Measurements from ENCODE around the gene EEF1AKMT4.

The EEF1AKMT4 gene

GRCh38 chr3:184240384-184241140 is 8.9 kb upstream of the EEF1AKMT4 start:
- intact Hi-C loops (cut with micrococcal nuclease), result no loop called here
- Mint-ChIP-seq H3K36me3 (ENCODE audit: low read depth) (peaks cover 37% of the 10 kb centered on the region), H3K4me3 (no peak overlapping the region), H3K27ac (no peak overlapping the region), H3K9me3 (no peaks in the 10 kb centered on the region), H3K4me1 (ENCODE audit: low read depth) (peaks cover 5% of the 10 kb centered on the region), H3K27me3 (peaks cover 2% of the 10 kb centered on the region)

DNA sequence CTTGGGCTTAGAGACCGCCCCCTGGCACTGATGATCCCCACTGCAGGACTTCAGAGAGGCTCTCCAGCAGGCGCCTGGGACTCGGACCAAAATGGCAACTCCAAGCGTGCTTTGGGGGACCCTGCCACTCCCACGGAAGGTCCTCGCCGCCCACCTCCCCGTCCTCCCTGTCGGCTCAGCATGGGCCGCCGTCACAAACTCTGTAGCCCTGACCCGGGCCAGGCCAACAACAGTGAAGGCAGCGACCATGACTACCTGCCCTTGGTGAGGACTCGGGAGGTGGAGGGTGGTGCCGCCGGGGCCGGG is 8.4 kb upstream of the EEF1AKMT4 start:
- Mint-ChIP-seq H3K36me3 (ENCODE audit: low read depth) (peaks cover 43% of the 10 kb centered on the region), H3K27ac (no peak overlapping the region), H3K9me3 (no peaks in the 10 kb centered on the region), H3K27me3 (peaks cover 2% of the 10 kb centered on the region), H3K4me1 (ENCODE audit: low read depth) (peaks cover 9% of the 10 kb centered on the region), H3K4me3 (no peak overlapping the region)
- intact Hi-C loops (cut with micrococcal nuclease), result no loop called here

GRCh38 chr3:184241447-184242296 is 7.8 kb upstream of the EEF1AKMT4 start:
- H3K4me3 Mint-ChIP-seq, result no peak overlapping the region
- intact Hi-C loops (cut with micrococcal nuclease), result no loop called here
- H3K9me3 Mint-ChIP-seq, result no peaks in the 10 kb centered on the region
- H3K4me1 Mint-ChIP-seq (ENCODE audit: low read depth), result peaks cover 14% of the 10 kb centered on the region
- H3K27me3 Mint-ChIP-seq, result peaks cover 2% of the 10 kb centered on the region
- H3K36me3 Mint-ChIP-seq (ENCODE audit: low read depth), result peaks cover 43% of the 10 kb centered on the region
- H3K27ac Mint-ChIP-seq, result no peak overlapping the region

DNA sequence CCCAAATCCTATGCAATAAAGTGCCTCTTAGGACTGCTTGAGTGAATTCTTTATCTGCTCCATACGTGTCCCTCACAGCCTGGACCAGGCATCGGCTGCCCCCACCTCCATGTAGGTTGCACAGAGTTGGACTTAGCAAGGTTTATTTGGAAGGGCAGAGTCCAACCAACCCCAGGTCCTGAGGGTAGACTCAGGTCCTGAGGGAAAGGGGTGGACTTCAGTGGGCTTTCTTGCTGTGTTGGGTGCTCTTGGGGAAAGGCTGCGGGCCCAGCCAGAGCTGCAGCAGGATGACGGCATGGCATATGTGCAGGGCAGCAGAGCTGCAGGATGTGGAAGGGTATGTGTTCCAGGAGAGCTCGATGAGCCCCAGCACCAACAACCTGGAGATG is 7.2 kb upstream of the EEF1AKMT4 start:
- Mint-ChIP-seq H3K27ac (no peak overlapping the region), H3K36me3 (ENCODE audit: low read depth) (peaks cover 43% of the 10 kb centered on the region), H3K4me3 (no peak overlapping the region), H3K4me1 (ENCODE audit: low read depth) (peaks cover 21% of the 10 kb centered on the region), H3K9me3 (no peaks in the 10 kb centered on the region), H3K27me3 (peaks cover 2% of the 10 kb centered on the region)
- intact Hi-C loops (cut with micrococcal nuclease), result no loop called here

GRCh38 chr3:184248454-184249411 is 739 bp upstream of the EEF1AKMT4 start, which contains the start of gene ALG3:
Gene ALG3, minus strand, starts transcription at chr3:184248962. Its CDS starts 22 bp downstream, at chr3:184248940.
- intact Hi-C loops (cut with micrococcal nuclease), result loop anchor here (1.0 to 2.0 kb wide), 4 partner anchors 50 to 364 kb away; partner anchors contain the start of genes AP2M1, EIF2B5, PARL and PSMD2
- H3K4me1 Mint-ChIP-seq (ENCODE audit: low read depth), result peaks cover 27% of the 10 kb centered on the region
- H3K27ac Mint-ChIP-seq, result peak within 1 kb of the TSS; percentile 99
- peaks cover 31% of the 10 kb centered on the region for H3K36me3 Mint-ChIP-seq (ENCODE audit: low read depth)
- no peaks in the 10 kb centered on the region for H3K9me3 Mint-ChIP-seq
- H3K4me3 Mint-ChIP-seq, result peak within 1 kb of the TSS; percentile 93
- no peaks in the 10 kb centered on the region for H3K27me3 Mint-ChIP-seq

GRCh38 chr3:184250167-184250828 is 826 bp downstream of the EEF1AKMT4 start:
- intact Hi-C loops (cut with micrococcal nuclease), result loop anchor here (1.0 to 5.0 kb wide), 3 partner anchors 23 to 355 kb away; partner anchors contain the start of gene ABCC5
- H3K27ac Mint-ChIP-seq, result peak overlapping the region; percentile 99
- no peaks in the 10 kb centered on the region for H3K9me3 Mint-ChIP-seq
- H3K4me1 Mint-ChIP-seq (ENCODE audit: low read depth), result peaks cover 27% of the 10 kb centered on the region
- no peaks in the 10 kb centered on the region for H3K27me3 Mint-ChIP-seq
- peaks cover 15% of the 10 kb centered on the region for H3K36me3 Mint-ChIP-seq (ENCODE audit: low read depth)
- peak overlapping the region; percentile 93 for H3K4me3 Mint-ChIP-seq

DNA sequence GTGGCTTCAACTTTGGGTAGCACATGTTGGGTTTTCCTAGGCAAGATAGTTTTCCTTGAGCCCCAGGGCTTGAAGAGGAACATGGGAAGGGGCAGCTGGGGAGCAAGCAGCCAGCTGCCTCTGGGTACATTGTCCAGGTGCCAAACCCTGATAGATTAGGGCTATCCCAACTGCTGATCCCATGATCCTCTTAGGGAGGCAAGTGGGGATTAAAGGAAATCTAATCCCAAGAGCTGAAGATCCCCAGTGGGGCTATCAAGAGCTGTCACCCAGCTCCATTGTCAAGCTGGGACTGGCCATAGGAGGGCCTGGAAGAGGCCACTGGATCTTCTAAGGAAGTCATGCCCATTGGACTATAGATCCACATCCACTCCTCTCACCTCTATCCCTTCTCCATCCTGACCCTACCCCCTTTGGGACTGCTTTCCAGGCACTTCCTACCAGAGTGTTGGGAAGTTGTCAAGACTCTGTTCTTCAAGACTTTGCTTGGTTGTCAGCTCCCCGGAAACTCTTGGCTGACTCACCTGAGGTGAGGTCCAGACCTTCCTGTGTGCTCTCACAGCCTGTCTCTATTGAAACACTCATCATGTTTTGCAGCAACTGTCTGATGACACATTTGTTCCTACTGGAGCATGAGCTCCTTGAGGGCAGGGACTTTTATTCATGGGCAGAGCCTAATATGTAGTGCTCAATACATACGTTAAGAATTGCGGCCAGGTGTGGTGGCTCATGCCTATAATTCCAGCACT is 6.0 kb downstream of the EEF1AKMT4 start:
- Mint-ChIP-seq H3K27me3 (peaks cover 27% of the 10 kb centered on the region), H3K27ac (no peak overlapping the region), H3K9me3 (no peaks in the 10 kb centered on the region), H3K4me3 (no peak overlapping the region), H3K36me3 (ENCODE audit: low read depth) (peaks cover 16% of the 10 kb centered on the region), H3K4me1 (ENCODE audit: low read depth) (peaks cover 9% of the 10 kb centered on the region)
- intact Hi-C loops (cut with micrococcal nuclease), result no loop called here

DNA sequence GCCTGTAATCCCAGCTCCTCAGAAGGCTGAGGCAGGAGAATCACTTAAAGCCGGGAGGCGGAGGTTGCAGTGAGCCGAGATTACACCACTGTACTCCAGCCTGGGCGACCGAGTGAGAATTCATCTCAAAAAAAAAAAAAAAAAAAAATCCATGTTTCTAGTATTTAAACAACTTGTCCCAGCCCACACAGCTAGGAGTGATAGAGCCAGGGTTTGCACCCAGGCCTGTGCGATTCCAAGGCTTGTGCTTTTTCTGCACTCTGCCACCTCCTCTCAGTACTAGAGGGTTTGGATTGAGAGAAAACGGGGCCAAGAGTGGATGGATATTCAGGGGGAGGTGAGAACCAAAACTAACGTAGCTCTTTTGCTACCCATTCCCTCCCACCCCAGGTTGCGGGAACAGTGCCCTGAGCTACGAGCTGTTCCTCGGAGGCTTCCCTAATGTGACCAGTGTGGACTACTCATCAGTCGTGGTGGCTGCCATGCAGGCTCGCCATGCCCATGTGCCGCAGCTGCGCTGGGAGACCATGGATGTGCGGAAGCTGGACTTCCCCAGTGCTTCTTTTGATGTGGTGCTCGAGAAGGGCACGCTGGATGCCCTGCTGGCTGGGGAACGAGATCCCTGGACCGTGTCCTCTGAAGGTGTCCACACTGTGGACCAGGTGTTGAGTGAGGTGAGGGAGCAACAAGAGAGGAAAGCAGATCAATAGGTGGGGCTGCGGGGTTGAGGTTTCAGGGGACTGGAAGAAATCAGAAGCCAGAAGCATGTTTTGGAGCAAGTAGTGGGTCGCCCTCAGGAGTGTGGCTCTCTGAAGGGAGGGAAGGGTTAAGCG is 7.8 kb downstream of the EEF1AKMT4 start:
- Mint-ChIP-seq H3K4me1 (ENCODE audit: low read depth) (peaks cover 21% of the 10 kb centered on the region), H3K4me3 (no peak overlapping the region), H3K27ac (no peak overlapping the region), H3K9me3 (no peaks in the 10 kb centered on the region), H3K27me3 (peaks cover 44% of the 10 kb centered on the region), H3K36me3 (ENCODE audit: low read depth) (peaks cover 16% of the 10 kb centered on the region)
- intact Hi-C loops (cut with micrococcal nuclease), result no loop called here

GRCh38 chr3:184258926-184259325 is 9.5 kb downstream of the EEF1AKMT4 start:
- Mint-ChIP-seq H3K27me3 (peaks cover 58% of the 10 kb centered on the region), H3K4me3 (no peak overlapping the region), H3K27ac (no peak overlapping the region), H3K9me3 (no peaks in the 10 kb centered on the region), H3K36me3 (ENCODE audit: low read depth) (peaks cover 16% of the 10 kb centered on the region), H3K4me1 (ENCODE audit: low read depth) (peaks cover 29% of the 10 kb centered on the region)
- intact Hi-C loops (cut with micrococcal nuclease), result no loop called here

GRCh38 chr3:184259396-184259877 is 10.0 kb downstream of the EEF1AKMT4 start:
- intact Hi-C loops (cut with micrococcal nuclease), result no loop called here
- H3K9me3 Mint-ChIP-seq, result no peaks in the 10 kb centered on the region
- peaks cover 29% of the 10 kb centered on the region for H3K4me1 Mint-ChIP-seq (ENCODE audit: low read depth)
- peaks cover 16% of the 10 kb centered on the region for H3K36me3 Mint-ChIP-seq (ENCODE audit: low read depth)
- H3K27me3 Mint-ChIP-seq, result peaks cover 62% of the 10 kb centered on the region
- H3K27ac Mint-ChIP-seq, result no peak overlapping the region
- peak overlapping the region; percentile 44 for H3K4me3 Mint-ChIP-seq

DNA sequence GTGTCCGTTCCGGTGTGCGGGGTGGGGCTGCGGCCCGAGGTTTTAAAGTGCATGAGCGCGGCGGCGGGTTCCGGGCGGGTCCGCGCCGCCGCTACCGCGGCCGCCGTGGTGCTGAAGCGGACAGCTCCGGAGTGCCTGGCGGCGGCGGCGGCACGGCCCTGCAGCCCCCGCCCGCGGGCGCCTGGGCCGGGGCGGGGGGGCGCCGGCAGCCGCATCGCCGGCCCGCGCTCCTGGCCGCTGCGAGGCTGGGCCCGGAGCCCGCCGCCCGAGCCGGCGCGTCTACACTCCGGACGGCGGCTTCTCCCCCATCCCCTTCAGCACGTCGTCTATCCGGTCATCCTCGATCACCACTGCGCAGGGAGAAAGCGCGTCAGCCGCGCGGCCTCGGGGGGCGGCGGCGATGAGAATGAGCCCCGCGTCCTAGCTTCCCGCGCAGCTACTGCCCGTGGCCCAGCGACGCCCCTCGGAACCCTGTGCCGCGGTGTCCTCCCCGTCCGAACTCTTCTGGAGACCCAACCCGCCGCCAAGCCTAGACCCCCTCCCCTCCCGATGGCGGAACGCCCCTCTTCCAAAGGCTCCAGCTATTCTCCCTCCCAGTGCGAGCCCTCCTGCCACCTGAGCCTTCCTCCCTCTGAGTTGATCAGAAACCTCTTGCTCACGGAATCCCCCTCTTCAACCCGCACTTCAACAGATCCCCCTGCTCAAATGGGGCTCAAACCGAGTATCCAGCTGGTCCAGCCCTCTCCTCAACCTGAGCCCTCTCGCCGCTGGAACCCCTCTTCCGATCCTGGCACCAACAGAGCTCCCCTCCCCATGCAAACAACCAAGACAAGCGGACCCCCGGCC is 10.6 kb downstream of the EEF1AKMT4 start:
- H3K27ac Mint-ChIP-seq, result no peak overlapping the region
- intact Hi-C loops (cut with micrococcal nuclease), result no loop called here
- H3K36me3 Mint-ChIP-seq (ENCODE audit: low read depth), result peaks cover 16% of the 10 kb centered on the region
- H3K27me3 Mint-ChIP-seq, result peaks cover 66% of the 10 kb centered on the region
- peak overlapping the region; percentile 68 for H3K4me3 Mint-ChIP-seq
- H3K4me1 Mint-ChIP-seq (ENCODE audit: low read depth), result peaks cover 29% of the 10 kb centered on the region
- H3K9me3 Mint-ChIP-seq, result no peaks in the 10 kb centered on the region
